Dermis blood vessel endothelial cell (primary cell): ENCODE measurements around the gene SOWAHA. TPM values are rescaled to one million over a fixed set of nuclear protein-coding genes. Genes with fewer than 3 reads are reported as not detected.

Experiments
- DNase-seq: peaks from one replicate; pipeline ENCODE4 v3.0.0; 2010
- total RNA-seq: library from RNA; depleted of rRNA; stranded (reverse); fragments of >200 nt; gene quantifications from 2 replicates; pipeline ENCODE4 v1.2.3, GENCODE V29; 2014

Gene SOWAHA
- total RNA-seq, 1 donor from 2014 or later, result not detected

DNA sequence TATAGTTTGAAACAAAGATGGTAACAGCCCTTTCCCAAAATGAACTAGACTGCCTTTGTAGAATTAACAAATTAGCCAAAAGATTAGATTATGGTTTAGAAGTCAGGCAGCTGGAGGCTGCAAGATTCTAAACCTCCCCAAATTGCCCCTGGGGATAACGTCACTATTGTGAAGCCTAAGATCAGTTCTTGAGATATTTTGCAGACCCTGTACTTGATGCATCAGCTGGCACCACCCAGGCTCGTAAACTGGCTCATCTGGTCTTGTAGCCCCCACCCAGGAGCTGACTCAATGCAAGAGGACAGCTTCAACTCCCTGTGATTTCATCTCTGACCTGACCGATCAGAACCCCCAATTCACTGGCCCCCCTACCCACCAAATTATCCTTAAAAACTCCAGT is 4.2 kb upstream of the SOWAHA start:
- DNase-seq, result no peak

DNA sequence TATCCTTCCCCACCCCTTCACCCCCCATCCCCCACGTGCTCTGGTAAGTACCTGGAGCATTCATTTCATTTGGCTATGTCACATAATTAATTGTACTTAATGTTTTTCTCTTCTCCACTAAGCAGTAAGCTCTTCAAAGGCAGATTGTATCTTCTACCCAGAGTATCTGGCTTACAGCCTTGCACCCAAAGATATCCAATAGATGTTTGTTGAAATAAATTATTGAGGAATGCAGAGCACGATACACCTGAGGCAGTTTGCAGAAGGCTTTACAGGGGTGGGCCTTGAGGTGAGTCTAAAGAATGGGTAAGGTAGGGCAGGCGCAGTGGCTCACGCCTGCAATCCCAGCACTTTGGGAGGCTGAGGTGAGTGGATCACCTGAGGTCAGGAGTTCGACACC is 2.5 kb upstream of the SOWAHA start:
- no peak for DNase-seq

DNA sequence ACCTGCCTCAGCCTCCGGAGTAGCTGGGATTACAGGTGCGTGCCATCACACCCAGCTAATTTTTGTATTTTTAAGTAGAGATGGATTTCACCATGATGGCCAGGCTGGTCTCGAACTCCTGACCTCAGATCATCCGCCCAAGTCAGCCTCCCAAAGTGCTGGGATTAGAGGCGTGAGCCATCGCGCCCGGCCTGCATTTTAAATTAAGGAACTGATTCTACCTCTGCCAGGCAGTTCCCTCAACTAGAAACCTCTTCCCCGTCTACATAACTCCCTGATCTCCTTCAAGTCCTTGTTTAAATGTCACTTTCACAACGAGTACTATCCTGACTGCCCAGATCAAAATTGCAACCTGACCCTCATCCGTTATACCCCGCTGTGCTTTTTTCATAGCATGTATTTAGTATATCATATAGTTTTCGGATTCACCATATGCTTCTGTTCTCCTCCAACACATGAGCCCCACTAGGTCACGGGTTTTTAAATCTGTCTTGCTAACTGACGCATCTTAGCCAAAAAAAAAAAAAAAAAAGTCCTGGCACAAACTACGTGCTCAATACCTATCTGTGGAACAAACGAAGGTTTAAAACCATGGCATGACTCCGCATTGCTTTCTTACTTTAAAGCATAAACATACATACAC is 858 bp upstream of the SOWAHA start:
- DNase-seq, result no peak

DNA sequence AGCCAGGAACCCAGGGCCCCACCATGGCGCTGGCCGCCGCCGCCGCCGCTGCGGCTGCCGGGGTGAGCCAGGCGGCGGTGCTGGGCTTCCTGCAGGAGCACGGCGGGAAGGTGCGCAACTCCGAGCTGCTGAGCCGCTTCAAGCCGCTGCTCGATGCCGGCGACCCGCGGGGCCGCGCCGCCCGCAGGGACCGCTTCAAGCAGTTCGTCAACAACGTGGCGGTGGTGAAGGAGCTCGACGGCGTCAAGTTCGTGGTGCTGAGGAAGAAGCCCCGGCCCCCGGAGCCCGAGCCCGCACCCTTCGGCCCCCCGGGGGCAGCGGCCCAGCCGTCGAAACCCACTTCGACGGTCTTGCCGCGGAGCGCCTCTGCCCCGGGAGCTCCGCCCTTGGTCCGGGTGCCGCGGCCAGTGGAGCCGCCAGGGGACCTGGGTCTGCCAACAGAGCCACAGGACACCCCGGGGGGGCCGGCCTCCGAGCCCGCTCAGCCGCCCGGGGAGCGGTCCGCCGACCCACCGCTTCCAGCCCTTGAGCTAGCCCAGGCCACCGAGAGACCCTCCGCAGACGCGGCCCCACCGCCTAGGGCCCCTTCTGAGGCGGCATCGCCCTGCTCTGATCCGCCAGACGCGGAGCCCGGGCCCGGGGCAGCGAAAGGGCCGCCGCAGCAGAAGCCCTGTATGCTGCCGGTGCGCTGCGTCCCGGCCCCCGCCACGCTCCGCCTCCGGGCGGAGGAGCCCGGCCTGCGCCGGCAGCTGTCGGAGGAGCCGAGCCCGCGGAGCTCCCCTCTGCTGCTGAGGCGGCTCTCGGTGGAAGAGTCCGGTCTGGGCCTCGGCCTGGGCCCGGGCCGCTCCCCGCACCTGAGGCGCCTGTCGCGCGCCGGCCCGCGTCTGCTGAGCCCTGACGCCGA is 749 bp downstream of the SOWAHA start:
- DNase-seq, result peak; percentile 42

DNA sequence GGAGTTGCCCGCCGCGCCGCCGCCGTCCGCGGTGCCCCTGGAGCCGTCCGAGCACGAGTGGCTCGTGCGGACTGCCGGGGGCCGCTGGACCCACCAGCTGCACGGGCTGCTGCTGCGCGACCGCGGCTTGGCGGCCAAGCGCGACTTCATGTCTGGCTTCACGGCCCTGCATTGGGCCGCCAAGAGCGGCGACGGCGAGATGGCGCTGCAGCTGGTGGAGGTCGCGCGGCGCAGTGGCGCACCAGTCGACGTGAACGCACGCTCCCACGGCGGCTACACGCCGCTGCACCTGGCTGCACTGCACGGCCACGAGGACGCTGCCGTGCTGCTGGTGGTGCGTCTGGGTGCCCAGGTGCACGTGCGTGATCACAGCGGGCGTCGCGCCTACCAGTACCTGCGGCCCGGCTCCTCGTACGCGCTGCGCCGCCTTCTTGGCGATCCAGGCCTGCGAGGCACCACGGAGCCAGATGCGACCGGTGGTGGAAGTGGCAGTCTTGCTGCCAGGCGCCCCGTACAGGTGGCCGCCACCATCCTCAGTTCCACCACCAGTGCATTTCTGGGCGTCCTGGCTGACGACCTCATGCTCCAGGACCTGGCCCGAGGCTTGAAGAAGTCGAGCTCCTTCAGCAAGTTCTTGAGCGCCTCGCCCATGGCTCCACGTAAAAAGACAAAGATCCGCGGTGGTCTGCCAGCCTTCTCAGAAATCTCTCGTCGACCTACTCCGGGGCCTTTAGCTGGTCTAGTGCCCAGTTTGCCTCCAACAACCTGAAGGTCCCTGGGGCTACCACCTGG is 1.6 kb downstream of the SOWAHA start:
- no peak for DNase-seq

DNA sequence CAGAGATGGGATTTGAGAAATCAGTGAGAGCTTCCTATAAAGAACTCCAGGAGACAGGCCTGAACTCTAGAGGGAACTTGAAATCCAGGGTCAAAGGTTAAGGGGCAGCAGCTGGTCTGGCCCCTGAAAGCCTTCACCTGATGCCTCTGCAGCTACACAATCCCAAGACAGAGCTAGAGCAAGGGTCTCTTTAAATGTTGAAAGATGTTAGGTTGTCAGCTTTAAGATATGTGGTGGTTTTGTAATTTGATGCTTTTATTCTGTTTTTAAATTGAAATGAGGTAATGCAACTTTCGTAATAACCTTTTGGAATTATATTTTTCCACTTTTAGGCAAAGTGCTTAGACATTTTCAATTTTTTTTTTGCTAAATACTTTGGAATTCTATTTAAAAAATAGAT is 2.4 kb downstream of the SOWAHA start:
- no peak for DNase-seq

DNA sequence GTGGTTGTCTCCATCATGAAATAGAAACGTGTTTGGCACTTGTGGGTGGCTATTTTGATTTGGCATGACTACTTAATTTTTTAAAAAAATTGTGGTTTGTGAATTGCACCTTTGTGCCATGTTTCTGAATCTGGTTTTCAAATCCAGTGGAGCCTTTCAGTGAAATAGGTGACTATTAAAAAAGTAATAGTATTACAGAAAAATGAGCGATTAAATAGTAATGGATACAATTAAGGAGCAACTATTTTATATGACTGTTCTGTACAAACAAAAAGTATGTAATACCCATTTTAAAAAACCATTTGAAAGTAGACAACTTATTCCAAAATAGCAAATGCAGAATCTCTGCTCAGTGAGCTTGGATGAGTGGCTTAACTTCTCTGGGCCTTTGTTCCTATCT is 3.0 kb downstream of the SOWAHA start:
- no peak for DNase-seq

DNA sequence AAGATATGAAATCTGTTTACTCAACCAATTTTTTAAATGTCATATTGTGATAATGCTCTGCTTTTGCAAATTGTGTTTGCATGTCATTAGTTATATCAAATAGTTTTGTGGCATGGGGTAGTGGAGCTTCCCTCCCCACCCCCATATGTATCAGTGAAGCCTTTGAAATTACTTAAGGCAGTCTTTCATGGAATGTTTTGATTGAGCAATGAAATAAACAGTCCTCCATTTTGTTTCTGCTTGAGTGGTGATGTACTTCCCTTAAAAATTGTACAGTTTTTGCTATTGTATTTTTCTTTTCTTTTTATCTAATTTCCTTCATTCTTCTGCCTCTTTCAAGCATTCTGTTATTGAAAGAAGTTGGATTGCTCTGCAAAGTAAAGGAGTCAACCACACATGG is 3.5 kb downstream of the SOWAHA start:
- DNase-seq, result no peak

DNA sequence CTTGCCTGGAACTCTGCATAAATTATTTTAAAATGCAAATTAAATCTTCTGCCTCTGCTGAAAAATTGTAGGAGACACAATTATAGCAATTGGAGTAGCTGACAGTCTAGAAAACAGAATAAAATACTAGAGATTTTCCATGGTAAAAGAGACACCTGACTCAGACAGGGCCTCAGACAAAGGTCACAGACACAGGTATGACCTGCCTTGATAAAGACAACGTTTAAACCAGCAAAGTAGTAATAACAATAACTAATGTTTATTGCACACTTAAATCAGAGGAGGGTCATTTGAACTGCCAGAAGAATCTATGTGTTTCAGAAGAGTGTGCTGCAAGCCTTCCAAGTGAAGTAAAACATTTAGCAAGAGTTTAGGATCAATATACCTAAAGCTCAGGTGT is 3.9 kb downstream of the SOWAHA start:
- DNase-seq, result no peak

DNA sequence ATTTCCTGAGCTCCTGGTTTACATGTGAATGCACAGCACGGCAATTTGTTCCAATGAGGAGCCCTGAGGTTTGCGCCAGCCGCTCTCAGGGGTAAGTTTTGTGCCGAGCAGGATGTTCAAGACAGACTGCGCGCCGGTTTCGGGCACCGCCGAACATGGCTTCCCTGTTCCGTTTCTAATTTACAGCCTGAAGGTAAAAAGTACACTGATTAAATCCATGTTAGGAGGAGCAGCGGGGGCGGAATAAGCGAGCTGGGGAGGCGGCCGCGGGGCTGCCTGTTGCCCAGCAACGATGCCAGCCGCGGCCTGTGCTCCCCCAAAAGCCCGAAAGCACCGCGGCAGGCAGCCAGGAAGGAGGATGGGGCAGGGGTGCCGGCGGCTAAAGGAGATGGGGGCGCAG is 6.4 kb downstream of the SOWAHA start:
- no peak for DNase-seq

DNA sequence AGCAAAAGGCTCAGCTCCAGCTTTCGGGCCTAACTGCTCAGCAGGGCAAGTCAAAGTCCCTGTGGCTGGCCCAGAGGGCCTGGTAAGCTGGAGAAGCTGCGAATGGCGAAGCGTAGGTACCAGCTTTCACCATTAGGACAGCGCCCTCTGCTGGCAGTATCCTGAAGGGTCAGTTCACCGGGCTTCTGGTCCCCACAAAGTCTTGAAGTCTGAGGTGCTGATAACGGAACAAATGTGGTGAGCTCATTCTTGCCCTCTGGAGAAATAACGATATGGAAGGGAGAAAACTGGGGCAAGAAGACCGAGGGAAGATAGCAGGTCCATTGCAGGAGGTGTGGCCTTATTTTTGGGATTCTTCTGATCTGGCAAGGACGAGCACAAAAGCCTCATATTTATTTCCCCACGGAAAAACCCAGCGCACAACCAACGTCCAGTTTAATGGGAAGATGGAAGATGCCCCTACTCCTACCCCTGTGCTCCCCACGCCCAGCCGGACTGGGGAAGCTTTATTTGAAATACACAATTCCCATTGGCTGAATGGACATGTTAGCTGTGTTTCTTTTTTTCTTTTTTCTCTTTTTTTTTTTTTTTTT is 7.2 kb downstream of the SOWAHA start:
- DNase-seq, result peak; percentile 96

DNA sequence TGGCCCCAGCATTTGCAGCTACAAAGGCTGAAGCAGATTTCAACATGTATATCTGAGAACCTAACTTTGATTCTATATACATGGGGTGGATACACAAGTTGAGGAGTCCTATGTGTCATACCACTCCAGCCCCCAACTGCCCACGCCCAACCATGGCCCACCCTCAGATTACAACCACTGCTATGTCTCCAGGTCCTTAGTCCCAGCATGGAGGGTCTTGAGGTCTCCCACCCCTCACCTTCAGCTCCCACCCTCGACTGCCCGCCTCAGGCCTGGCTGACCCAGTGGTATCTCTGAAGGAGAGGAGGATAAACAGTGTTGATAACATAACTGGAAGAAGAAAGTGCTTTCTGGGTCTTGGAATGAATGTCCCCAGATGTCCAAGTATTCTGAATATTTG is 8.2 kb downstream of the SOWAHA start:
- DNase-seq, result no peak

DNA sequence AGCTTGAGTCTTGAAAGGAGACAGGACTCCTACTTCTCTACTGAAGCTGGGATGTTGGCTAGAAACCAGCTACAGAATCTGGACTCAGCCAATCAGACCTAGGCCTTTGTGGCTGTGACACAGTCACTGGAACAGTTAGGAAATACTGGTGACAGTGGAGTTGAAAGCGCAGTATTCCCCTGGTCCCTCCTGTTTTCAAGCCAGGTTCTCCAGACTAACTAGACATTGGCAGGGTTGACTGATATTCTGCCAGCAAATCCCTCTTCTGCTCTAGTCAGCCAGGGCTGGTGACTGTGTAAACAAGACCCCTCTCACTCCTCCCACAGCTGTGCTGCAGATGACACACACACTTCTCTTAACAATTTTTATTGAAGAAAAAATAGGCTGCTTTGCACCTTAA is 8.7 kb downstream of the SOWAHA start:
- DNase-seq, result no peak

DNA sequence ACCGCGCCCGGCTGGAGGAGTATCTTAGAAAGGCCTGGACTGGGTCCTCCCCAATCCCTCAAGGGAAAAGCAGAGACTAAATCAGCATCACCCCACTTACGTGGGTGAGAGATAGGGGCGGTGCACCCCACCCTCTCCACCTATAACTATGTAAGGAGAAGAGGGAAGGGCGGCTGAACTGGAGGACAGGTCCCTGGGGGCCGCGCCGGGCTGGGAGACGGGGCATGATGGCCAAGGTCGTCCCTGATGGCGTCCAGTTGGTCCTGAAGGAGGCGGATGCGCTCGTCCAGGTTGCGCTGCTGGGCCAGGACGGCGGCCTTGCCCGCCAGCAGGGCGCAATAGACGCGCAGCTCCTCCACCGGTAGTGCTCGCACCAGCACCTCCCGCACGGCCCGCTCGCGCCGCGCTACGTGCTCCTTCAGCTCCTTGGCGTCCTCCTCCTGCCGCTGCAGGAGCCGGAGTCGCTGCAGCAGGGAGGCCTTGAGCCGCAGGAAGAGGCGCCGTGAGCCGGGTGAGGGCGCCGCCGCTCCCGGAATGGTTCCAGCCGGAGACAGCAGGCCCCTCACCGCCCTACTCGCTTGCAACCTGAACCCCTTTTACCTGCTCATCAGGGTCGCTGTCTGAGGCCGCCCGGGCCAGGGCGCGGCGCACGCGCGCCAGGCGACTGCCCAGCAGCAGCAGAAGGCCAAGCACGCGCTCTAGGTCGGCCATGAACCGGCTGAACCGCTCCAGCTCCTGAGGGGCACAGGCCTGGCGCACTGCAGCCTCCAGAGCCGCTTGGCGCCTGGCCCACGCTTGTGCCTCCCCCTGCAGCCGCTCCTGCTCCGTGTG is 9.8 kb downstream of the SOWAHA start:
- DNase-seq, result no peak

DNA sequence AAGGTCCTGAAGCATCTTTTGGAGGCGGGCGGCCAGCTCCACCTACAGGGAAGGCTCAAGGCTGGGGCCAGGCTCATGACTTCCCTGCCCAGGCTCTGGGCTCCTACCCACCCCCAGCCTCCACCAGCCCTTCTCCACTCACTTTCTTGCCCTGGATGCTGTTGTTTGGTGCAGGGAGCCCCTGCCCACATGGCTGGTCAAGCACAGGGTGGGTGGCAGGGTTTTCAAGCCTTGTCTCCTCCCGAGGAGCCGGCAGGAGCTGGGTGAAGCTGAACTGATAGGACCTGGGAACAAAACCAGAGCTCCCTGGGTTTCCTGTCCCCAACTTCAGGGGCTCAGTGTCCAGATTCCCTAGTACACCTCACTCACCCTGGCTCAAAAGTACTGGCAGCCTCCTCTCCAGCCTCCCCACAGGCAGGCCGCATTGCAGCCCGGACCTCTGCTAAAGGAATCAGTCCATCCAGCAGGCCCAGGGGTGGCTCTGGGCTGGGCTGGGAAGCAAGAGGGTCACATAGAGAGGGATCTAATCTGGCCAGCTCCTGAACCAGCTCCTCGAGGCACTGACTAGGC is 10.5 kb downstream of the SOWAHA start:
- no peak for DNase-seq

DNA sequence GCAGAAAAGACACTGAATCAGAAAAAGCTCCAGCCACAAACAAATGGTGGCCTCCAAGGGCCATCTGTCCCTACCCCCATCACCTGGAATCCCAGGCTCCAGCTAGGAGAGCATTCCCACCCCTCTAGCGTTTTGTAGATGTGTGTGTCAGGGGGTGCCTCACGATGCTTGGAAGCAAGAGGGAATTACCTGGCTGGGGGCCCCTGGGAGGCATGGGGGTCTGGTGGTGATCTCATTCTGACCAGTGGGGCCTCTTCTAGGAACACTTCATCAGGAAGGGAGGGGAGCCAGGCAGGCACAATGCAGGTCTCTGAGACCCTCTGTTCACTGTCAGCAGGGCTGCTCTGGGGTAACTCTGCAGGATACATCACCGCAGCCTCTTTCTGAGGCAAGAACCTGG is 11.3 kb downstream of the SOWAHA start:
- no peak for DNase-seq

DNA sequence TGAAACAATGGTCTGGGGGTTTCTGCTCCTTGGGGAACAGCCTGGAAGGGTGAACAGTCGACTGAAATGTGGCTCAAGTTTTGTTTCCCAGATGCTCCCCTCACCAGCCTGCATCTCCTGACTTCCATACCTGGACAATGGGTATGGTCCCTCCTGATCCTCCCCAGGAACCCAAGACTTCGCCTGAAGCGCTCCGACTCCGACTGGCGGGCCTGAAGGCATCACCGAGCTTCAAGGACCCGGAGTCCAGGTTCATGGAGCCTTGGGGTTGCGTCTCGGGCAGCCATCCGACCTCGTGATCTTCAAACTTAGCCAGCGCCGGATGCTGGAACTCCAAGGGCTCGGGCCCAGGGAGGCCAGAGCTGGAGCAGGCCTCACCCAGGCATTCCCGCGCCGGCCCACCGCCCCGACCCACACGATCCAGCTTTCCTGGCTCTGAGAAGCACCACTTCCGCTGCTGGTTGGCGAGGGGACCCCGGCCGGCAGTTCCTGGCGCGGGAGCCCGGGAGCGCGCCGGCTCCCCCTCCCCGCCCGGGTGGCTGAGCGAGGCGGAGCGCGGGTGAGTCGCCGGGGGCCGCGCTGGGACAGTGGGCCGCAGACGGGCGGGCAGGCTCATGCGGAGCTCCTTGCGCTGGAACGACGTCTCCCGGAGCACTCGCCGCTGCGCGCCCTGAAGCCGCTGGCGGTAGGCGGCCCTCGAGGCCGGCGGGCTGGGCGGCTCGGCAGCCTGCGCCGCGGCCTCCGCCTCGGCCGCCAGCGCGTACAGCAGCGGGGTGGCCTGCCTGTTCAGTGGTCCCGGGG is 12.1 kb downstream of the SOWAHA start:
- DNase-seq, result no peak

DNA sequence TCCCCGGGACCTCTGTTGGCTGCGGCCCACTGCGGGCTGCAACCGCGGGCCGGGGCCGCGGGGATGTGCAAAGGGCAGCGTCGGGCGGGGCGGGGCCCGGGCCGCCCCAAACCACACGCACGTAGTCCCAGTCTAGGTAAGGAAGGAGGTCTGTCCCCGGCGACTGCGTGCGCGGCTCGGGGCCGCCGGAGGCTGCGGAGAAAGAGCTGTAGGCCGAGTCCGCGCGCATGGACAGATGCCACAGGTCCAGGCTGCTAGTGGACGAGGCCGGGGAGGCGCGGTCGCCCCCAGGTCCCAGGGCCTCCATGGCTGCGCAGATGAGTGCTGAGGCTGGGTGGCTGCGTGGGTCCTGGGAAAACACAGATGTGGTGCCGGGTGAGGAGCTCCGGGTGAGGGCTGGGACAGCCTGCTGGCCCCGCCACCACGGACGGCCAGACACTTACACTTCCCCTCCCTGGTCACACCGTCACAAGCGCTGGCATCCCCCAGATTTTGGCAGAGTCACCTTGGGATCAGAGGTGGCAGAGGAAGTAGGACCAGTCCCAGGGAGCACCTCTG is 12.8 kb downstream of the SOWAHA start:
- no peak for DNase-seq

DNA sequence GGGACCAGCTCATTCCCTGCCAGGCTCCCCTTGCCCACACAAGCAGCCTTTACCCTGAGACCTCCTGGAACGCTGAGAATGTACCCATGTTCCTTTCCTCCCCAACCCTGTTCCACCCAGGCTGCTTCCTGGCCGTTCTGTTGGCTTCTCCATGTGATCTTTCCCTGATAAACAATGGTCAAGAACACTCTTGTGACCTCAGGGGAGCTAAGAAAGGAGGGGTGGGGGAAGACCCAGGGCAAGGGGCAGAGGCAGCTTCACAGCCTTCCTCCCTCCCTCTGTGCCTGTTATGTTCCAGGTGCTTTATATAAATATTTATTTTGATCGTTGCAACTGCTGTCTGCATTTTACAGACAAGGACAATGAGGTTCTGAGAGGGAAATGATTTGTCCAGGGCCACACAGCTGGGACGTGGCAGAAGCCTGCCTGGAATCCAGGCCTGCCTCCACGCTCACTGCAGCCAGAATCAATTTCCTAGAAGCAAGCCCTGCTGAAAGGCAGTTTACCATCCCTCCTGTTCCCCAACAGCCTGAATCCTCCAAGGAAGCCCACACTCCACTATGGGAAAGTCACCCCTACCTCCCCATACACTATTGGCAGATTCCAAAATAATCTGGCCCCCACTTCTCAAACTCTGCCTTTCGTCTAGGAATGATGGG is 13.5 kb downstream of the SOWAHA start:
- DNase-seq, result peak; percentile 59
